HL-60/S4 (cell line): ENCODE data around the gene SERPINB13.
"Not testable (repeated sequence)": the region's sequence is repeated elsewhere in the genome, so short reads cannot be mapped to it uniquely, and the experiment has no call there.

Experiments
- in situ Hi-C: fragments of 300-500 bp; cut with MboI; formaldehyde crosslinking; loops from 2 replicates; pipeline ENCODE4 v1.14.3; 2022; ENCODE audit warnings: low sequenced_read_pairs

SERPINB13 gene

DNA sequence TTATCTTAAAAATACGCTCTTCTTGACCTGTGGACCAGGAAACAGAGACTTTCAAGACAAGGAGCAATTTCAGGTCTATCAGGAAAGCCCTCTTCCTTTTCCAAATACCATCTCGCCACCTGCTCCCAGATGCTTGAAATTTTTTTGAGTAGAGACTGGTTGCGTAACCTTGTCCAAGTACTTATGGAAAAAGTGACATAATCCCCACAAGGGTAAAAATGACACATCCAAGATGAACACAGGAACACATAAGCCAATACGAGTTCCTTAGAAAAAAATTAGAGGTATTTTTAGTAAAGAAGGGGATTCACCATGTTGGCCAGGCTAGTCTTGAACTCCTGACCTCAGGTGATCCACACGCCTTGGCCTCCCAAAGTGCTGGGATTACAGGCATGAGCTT is 1.8 kb downstream of the SERPINB13 start:
- in situ Hi-C loops, result no loop called here

DNA sequence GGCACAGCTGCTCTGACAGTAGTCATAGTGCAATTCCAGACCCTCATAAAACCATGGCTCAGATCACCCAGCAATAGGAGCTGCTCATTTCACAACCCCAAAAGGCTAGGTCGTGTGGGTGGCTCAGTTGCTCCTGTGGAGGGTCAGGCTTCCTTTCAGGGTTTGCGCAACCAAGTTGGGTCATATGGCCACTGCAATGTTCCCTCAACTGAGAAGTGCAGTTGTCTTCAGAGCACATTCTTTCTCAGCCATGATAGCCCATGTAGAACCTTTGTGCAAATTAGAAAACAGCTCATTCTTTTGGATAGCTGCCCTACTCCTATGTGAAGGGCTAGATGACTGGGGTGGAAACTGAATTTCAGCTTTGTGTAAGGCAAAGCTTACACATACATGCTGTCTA is 3.2 kb downstream of the SERPINB13 start:
- in situ Hi-C loops, result no loop called here

DNA sequence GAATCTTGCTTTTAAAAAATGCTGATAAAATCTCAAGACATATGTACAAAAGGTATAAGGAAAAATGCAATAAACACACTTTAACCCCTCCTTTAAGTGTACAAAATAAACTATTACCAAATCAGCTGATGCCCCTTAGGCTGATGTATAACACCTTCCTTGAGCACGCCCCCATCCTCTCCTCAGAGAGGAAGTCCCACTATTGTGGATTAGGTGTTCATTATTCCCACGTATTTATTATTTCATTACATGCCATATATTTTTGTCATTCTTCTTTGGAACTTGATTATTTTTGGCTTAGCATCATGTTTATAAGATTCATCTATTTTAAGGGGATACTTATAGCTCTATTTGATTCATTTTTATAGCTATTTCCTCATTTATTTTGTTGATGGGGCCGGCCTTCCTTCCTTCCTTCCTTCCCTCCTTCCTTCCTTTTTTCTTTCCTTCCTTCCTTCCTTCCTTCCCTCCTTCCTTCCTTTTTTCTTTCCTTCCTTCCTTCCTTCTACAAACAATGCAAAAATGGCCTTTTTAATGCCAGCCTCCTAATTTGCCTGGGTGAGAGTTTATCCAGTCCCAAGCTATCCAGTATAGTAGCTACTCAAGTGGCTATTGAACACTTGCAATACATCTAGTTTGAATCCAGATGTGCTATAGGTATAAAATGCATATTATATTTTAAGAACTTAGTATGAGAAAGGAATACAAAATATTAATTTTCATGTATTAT is 4.0 kb downstream of the SERPINB13 start:
- in situ Hi-C loops, result no loop called here

DNA sequence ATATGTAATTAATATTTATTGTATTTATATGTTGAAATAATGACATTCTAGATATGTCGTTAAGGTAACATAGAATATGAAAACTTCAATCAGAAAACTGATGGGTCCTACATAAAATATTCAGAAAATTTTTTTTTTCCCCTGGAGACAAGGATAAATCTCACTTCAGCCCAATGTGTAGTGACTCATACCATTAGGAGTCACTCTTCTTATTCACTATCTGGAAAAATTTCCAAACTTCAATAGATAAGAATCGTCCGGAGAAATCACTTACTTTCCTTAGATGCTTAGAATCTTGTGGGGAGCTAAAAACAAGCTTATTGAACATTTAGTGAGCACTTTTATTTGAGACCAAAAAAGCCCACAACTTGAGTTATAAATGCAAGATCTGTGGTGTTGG is 4.6 kb downstream of the SERPINB13 start:
- in situ Hi-C loops, result no loop called here

DNA sequence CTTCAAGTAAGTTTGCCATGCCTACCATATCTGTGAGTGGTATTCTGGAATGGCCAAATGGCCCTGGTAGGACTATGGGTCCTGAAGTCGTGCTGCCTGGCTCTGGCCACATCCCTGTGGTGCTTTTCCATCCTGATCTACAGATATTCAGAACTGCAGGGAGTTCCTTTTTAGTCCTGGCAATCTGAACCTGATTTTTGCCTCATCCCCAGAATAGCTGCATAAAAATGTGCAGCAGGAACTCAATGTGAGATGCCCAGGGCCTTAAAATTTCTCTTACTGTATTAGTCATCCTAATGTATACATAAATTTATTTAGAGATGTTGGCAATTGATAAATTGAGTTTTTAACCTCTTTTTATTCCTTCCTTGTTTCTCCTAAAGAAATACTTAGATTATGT is 5.3 kb downstream of the SERPINB13 start:
- in situ Hi-C loops, result no loop called here

DNA sequence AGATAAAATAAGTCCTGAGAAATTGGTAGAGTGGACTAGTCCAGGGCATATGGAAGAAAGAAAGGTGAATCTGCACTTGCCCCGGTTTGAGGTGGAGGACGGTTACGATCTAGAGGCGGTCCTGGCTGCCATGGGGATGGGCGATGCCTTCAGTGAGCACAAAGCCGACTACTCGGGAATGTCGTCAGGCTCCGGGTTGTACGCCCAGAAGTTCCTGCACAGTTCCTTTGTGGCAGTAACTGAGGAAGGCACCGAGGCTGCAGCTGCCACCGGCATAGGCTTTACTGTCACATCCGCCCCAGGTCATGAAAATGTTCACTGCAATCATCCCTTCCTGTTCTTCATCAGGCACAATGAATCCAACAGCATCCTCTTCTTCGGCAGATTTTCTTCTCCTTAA is 9.8 kb downstream of the SERPINB13 start:
- in situ Hi-C loops, result no loop called here

GRCh38 chr18:63603355-63603754 is 16.2 kb downstream of the SERPINB13 start:
- in situ Hi-C loops, result no loop called here

- in situ Hi-C loops, result no loop called here
These were observed 16.6 kb downstream of the SERPINB13 start for GRCh38 chr18:63603772-63604171.

GRCh38 chr18:63604791-63605567 is 17.8 kb downstream of the SERPINB13 start:
- in situ Hi-C loops, result no loop called here

DNA sequence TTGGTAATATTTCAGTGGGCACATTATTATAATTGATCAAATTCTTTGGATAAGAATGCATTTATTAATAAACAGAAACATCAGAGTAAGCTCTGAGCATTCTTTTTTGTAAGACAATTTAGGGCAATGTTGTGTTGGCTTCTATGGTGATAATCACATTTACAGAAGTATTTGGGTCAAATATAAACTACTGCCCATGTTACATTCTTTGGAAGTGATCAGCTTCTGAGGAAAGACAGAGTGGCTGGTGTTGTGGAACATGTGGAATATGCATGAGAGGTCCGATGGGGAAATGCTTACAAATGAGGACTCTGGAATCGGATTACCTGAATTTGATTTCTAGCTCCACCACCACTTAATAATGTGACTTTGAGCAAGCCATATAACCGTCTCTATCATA is 19.4 kb downstream of the SERPINB13 start:
- in situ Hi-C loops, result no loop called here

- in situ Hi-C loops, result no loop called here
These were observed 26.3 kb downstream of the SERPINB13 start for GRCh38 chr18:63613420-63613819.

GRCh38 chr18:63617049-63617914 is 30.1 kb downstream of the SERPINB13 start:
- in situ Hi-C loops, result no loop called here

GRCh38 chr18:63617915-63618234 is 30.7 kb downstream of the SERPINB13 start:
- in situ Hi-C loops, result no loop called here

- in situ Hi-C loops, result no loop called here
These were observed 32.5 kb downstream of the SERPINB13 start for GRCh38 chr18:63619661-63620060.

DNA sequence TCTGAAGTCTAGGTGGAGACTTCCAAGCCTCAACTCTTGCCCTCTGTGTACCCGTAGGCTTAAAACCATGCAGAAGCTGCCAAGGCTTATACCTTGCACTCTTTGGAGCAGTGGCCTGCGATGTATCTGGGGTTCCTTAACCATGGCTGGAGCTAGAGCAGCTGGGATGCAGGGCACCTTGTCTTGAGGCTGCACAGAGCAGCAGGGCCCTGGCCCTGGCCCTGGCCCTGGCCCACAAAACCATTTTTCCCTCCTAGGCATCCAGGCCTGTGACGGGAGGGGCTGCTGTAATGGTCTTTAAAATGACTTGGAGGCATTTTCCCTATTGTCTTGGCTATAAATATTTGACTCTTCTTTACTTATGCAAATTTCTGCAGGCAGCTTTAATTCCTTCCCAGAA is 37.7 kb downstream of the SERPINB13 start:
- in situ Hi-C loops, result no loop called here

DNA sequence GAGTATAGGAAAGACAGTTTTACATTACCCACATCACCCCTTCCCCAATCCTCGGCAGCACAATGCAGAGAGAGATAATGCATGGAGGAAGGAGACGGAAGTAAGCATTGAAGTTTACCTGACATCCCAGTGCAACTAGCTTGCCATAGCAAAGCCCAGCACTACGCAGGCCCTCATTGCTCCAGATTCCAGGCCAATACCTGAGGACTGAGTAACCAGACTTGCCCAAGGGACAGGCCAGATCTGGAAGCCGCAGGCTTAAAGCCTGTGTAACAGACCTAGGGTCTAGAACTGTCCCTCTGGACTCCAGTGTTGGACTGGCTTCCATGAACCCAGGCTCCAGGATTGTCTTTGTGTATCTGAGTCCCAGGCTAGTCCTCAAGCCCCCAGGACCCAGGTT is 39.3 kb downstream of the SERPINB13 start:
- in situ Hi-C loops, result no loop called here

GRCh38 chr18:63627819-63628218 is 40.7 kb downstream of the SERPINB13 start:
- in situ Hi-C loops, result no loop called here

DNA sequence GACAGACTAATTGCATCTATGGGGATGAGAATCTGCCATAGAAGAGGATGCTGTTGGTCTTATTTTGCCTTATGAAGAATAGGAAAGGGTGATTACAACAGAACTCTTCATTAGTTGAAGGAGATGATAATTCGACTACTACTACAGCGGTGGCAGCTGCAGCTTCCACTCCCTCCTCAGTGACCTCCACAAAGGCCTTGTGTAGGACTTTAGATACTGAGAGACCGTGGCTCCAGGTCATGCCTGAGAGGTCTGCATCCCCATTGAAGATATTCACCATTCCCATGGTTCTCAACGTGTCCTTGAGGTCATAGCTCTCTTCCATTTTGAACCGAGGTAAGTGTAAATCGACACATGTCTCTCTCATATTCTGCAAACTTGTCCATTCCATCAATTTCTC is 50.6 kb downstream of the SERPINB13 start:
- in situ Hi-C loops, result no loop called here

DNA sequence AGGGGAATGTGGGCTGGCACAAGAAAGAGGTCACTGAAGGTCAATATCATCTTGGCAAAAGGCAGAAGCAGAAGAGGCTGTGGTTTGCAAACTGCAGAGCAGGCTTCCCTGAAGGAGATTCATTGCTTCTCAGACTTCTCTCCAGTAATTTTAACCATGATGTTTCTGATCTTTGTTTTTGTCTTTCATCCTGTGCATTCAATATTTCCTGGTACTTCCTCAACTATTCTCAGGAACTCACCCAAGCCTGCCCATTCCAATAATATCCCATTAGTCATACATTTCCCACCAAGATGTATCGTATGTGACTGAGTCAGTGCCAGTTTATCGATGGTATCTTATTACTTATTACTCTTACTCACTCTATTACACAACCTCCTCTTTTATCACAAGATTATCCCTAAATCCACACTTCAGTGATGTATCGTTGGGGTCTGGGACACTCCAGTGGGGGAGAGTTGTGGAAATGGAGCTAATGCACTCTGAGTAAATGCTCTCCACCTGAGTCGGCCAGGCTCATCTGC is 54.1 kb downstream of the SERPINB13 start:
- in situ Hi-C loops, result not testable (repeated sequence)

DNA sequence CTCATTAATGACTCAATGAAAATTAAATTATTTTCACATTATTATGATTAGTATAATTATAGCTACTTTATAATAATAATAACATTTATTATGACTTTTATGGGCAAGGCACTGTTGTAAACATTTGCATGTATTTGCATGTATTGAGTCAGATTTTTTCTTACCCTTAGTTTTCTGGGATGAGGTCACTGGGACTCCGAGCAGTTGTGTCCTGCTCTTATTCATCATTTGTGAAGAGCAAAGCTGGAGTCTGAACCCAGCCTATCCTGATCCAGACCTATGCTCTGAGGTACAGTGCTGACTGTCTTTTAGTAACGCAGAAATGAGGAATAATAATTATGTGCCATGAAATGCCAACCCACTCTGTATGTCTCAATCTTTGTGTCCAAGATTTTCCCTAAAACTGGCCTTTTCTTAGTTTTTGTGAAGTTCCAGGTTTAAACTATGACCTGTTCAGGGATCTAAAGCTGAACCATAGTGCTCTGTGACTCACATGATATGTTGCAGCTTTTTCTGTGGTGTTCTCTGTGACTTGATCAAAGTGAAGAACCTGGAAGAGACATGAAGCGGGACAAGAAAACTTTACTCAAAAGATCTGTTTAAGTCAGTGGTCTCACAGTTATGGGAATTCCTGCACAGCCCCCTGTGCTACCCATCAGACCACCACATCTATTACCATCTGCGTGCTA is 55.7 kb downstream of the SERPINB13 start:
- in situ Hi-C loops, result not testable (repeated sequence)

GRCh38 chr18:63644142-63644541 is 57.0 kb downstream of the SERPINB13 start, which contains the start of gene SERPINB4:
Gene SERPINB4, minus strand, starts transcription at chr18:63644256. Its CDS starts 679 bp downstream, at chr18:63643577.
- in situ Hi-C loops, result not testable (repeated sequence)
